Activated naive CD8-positive, alpha-beta T cell treated with anti-CD3 and anti-CD28 coated beads, Interleukin-2, amount 50 U/mL, for 24 hours (primary cell): Measurements from ENCODE around the gene SNX15.

Experiments used
- ATAC-seq: fragments of 150-1000 bp; cut with Tn5 transposase; one replicate; pipeline ENCODE4 v1.10.0; 2021
- DNase-seq: peaks from one replicate; pipeline ENCODE4 v3.0.0; 2021
- H3K27ac Mint-ChIP-seq: one replicate; pipeline ENCODE4 v1.8.0; 2021; ENCODE audit warnings: mild to moderate bottlenecking, mixed read lengths
- H3K27me3 Mint-ChIP-seq: one replicate; pipeline ENCODE4 v1.8.0; 2021; ENCODE audit warnings: mixed read lengths
- H3K36me3 Mint-ChIP-seq: one replicate; pipeline ENCODE4 v1.8.0; 2021; ENCODE audit warnings: low read depth, mixed read lengths
- H3K4me1 Mint-ChIP-seq: one replicate; pipeline ENCODE4 v1.8.0; 2021; ENCODE audit warnings: mixed read lengths
- H3K4me3 Mint-ChIP-seq: one replicate; pipeline ENCODE4 v1.8.0; 2021; ENCODE audit warnings: mild to moderate bottlenecking, moderate library complexity, mixed read lengths
- H3K9me3 Mint-ChIP-seq: one replicate; pipeline ENCODE4 v1.8.0; 2021; ENCODE audit warnings: mixed read lengths

The SNX15 gene

GRCh38 chr11:65078151-65078550 is 50.9 kb downstream of the SNX15 start:
- Mint-ChIP-seq H3K4me3 (no peak overlapping the region), H3K36me3 (peaks cover 64% of the 10 kb centered on the region), H3K4me1 (peaks cover 44% of the 10 kb centered on the region)

GRCh38 chr11:65078786-65079342 is 51.6 kb downstream of the SNX15 start:
- no peaks in the 10 kb centered on the region for H3K27me3 Mint-ChIP-seq
- H3K27ac Mint-ChIP-seq = peak overlapping the region; percentile 25
- H3K4me3 Mint-ChIP-seq = no peak overlapping the region
- H3K36me3 Mint-ChIP-seq = peaks cover 71% of the 10 kb centered on the region
- DNase-seq = no peak
- H3K9me3 Mint-ChIP-seq = no peaks in the 10 kb centered on the region
- H3K4me1 Mint-ChIP-seq = peaks cover 49% of the 10 kb centered on the region
- no peak for ATAC-seq

More at GRCh38 chr11:65078151-65078550, 50.9 kb downstream of the SNX15 start:
- H3K27ac Mint-ChIP-seq = no peak overlapping the region
- H3K27me3 Mint-ChIP-seq = no peaks in the 10 kb centered on the region
- DNase-seq = peak; percentile 68
- no peaks in the 10 kb centered on the region for H3K9me3 Mint-ChIP-seq
- peak; percentile 68 for ATAC-seq

- peak overlapping the region; percentile 98 for H3K4me3 Mint-ChIP-seq
- H3K27me3 Mint-ChIP-seq = no peaks in the 10 kb centered on the region
- peaks cover 62% of the 10 kb centered on the region for H3K4me1 Mint-ChIP-seq
- peaks cover 54% of the 10 kb centered on the region for H3K36me3 Mint-ChIP-seq
- ATAC-seq (no peak), DNase-seq (no peak)
- H3K27ac Mint-ChIP-seq = peak overlapping the region; percentile 97
- H3K9me3 Mint-ChIP-seq = no peaks in the 10 kb centered on the region
These were observed 56.0 kb downstream of the SNX15 start for GRCh38 chr11:65083134-65083833.

GRCh38 chr11:65083834-65084597 is 56.8 kb downstream of the SNX15 start, which contains the start of the genes CDCA5 and ZFPL1:
Gene CDCA5, minus strand, starts transcription at chr11:65084040. Its CDS starts 62 bp downstream, at chr11:65083978.
Gene ZFPL1, plus strand, starts transcription at chr11:65084222. Its CDS starts 477 bp downstream, at chr11:65084699.
- Mint-ChIP-seq H3K36me3 (peaks cover 53% of the 10 kb centered on the region), H3K4me3 (peak within 1 kb of the TSS; percentile 98), H3K27ac (peak within 1 kb of the TSS; percentile 97), H3K4me1 (peaks cover 54% of the 10 kb centered on the region), H3K9me3 (no peaks in the 10 kb centered on the region), H3K27me3 (no peaks in the 10 kb centered on the region)
- ATAC-seq = peak; percentile 82
- DNase-seq = peak; percentile 99

- Mint-ChIP-seq H3K9me3 (no peaks in the 10 kb centered on the region), H3K4me1 (peaks cover 50% of the 10 kb centered on the region), H3K27ac (peak overlapping the region; percentile 97), H3K4me3 (peak overlapping the region; percentile 98), H3K36me3 (peaks cover 53% of the 10 kb centered on the region), H3K27me3 (no peaks in the 10 kb centered on the region)
- no peak for ATAC-seq
- no peak for DNase-seq
These were observed 57.5 kb downstream of the SNX15 start for GRCh38 chr11:65084598-65085375.

GRCh38 chr11:65085446-65085845 is 58.2 kb downstream of the SNX15 start:
- Mint-ChIP-seq H3K4me3 (peak overlapping the region; percentile 98), H3K36me3 (peaks cover 47% of the 10 kb centered on the region), H3K27me3 (no peaks in the 10 kb centered on the region), H3K4me1 (peaks cover 46% of the 10 kb centered on the region), H3K9me3 (no peaks in the 10 kb centered on the region), H3K27ac (peak overlapping the region; percentile 97)
- DNase-seq (no peak), ATAC-seq (no peak)

GRCh38 chr11:65086809-65087208 is 59.6 kb downstream of the SNX15 start:
- Mint-ChIP-seq H3K9me3 (no peaks in the 10 kb centered on the region), H3K27me3 (no peaks in the 10 kb centered on the region), H3K27ac (no peak overlapping the region), H3K4me3 (no peak overlapping the region), H3K4me1 (peaks cover 34% of the 10 kb centered on the region), H3K36me3 (peaks cover 35% of the 10 kb centered on the region)
- no peak for DNase-seq
- ATAC-seq = no peak

- Mint-ChIP-seq H3K27me3 (no peaks in the 10 kb centered on the region), H3K4me1 (peaks cover 30% of the 10 kb centered on the region), H3K4me3 (no peak overlapping the region), H3K27ac (no peak overlapping the region), H3K9me3 (no peaks in the 10 kb centered on the region), H3K36me3 (peaks cover 31% of the 10 kb centered on the region)
- DNase-seq (no peak), ATAC-seq (no peak)
These were observed 60.0 kb downstream of the SNX15 start for GRCh38 chr11:65087216-65087615.

- Mint-ChIP-seq H3K9me3 (no peaks in the 10 kb centered on the region), H3K4me3 (no peak overlapping the region), H3K4me1 (peaks cover 25% of the 10 kb centered on the region), H3K27me3 (no peaks in the 10 kb centered on the region), H3K27ac (no peak overlapping the region), H3K36me3 (peaks cover 25% of the 10 kb centered on the region)
- DNase-seq = no peak
- ATAC-seq = no peak
These were observed 60.6 kb downstream of the SNX15 start for GRCh38 chr11:65087827-65088226.

- DNase-seq = no peak
- no peaks in the 10 kb centered on the region for H3K9me3 Mint-ChIP-seq
- no peak overlapping the region for H3K27ac Mint-ChIP-seq
- H3K36me3 Mint-ChIP-seq = peaks cover 13% of the 10 kb centered on the region
- H3K4me1 Mint-ChIP-seq = peaks cover 12% of the 10 kb centered on the region
- no peaks in the 10 kb centered on the region for H3K27me3 Mint-ChIP-seq
- no peak for ATAC-seq
- no peak overlapping the region for H3K4me3 Mint-ChIP-seq
These were observed 62.4 kb downstream of the SNX15 start for GRCh38 chr11:65089621-65090020.
